ENCODE results near the gene MMP23B. TPM values are rescaled to one million over a fixed set of nuclear protein-coding genes. Genes with fewer than 3 reads are reported as not detected.

Gene MMP23B
- total and polyA plus RNA-seq, 2 donors from 2014 or later: 4.0 to 7.1 TPM

- no peak for FAIRE-seq
- Histone ChIP-seq H3K4me1 (ENCODE audit: control insufficient read depth in 2 of 3, insufficient read depth in 2 of 3, low read depth in 1 of 3, low read length in 3 of 3) (no peaks in the 10 kb centered on the region), H3K9me3 (ENCODE audit: control insufficient read depth in 2 of 3, insufficient read depth in 1 of 3, low read length in 3 of 3) (no peaks in the 10 kb centered on the region), H3K4me3 (ENCODE audit: low read length in 3 of 3) (no peak overlapping the region), H3K9ac (ENCODE audit: low read length in 3 of 3) (no peak overlapping the region), H3K27me3 (ENCODE audit: control insufficient read depth, insufficient read depth, low read length) (peaks cover 2% of the 10 kb centered on the region), H3K36me3 (ENCODE audit: control insufficient read depth in 2 of 3, insufficient read depth in 3 of 3, low read length in 3 of 3) (no peaks in the 10 kb centered on the region), H3K27ac (ENCODE audit: low read depth in 2 of 2, low read length in 2 of 2) (no peak overlapping the region)
- no peak for TF ChIP-seq CTCF (IDR thresholded peaks at IDR 0.05; ENCODE audit: borderline replicate concordance, extremely low read depth, insufficient read depth)
- DNase-seq: no peak
- intact Hi-C loops (cut with DNase I): no loop called here
Observed at GRCh38 chr1:1583347-1584010, 48.5 kb upstream of the MMP23B start.

- peaks cover 6% of the 10 kb centered on the region for H3K27me3 ChIP-seq (ENCODE audit: control insufficient read depth, insufficient read depth, low read length)
- H3K36me3 ChIP-seq (ENCODE audit: control insufficient read depth in 2 of 3, insufficient read depth in 3 of 3, low read length in 3 of 3): no peaks in the 10 kb centered on the region
- FAIRE-seq (no peak), DNase-seq (no peak)
- no peak overlapping the region for H3K27ac ChIP-seq (ENCODE audit: low read depth in 2 of 2, low read length in 2 of 2)
- H3K4me3 ChIP-seq (ENCODE audit: low read length in 3 of 3): no peak overlapping the region
- intact Hi-C loops (cut with DNase I): no loop called here
- no peaks in the 10 kb centered on the region for H3K9me3 ChIP-seq (ENCODE audit: control insufficient read depth in 2 of 3, insufficient read depth in 1 of 3, low read length in 3 of 3)
- TF ChIP-seq CTCF (IDR thresholded peaks at IDR 0.05; ENCODE audit: borderline replicate concordance, extremely low read depth, insufficient read depth): no peak
- no peak overlapping the region for H3K9ac ChIP-seq (ENCODE audit: low read length in 3 of 3)
- no peaks in the 10 kb centered on the region for H3K4me1 ChIP-seq (ENCODE audit: control insufficient read depth in 2 of 3, insufficient read depth in 2 of 3, low read depth in 1 of 3, low read length in 3 of 3)
Observed at GRCh38 chr1:1591452-1591851, 40.5 kb upstream of the MMP23B start.

- no peak for TF ChIP-seq CTCF (IDR thresholded peaks at IDR 0.05; ENCODE audit: borderline replicate concordance, extremely low read depth, insufficient read depth)
- DNase-seq: no peak
- H3K27ac ChIP-seq (ENCODE audit: low read depth in 2 of 2, low read length in 2 of 2): no peak overlapping the region
- H3K4me1 ChIP-seq (ENCODE audit: control insufficient read depth in 2 of 3, insufficient read depth in 2 of 3, low read depth in 1 of 3, low read length in 3 of 3): peaks cover 0 to 8% (median 0%) of the 10 kb centered on the region in 3 donors
- no peak for FAIRE-seq
- intact Hi-C loops (cut with DNase I): no loop called here
- no peak overlapping the region for H3K9ac ChIP-seq (ENCODE audit: low read length in 3 of 3)
- no peaks in the 10 kb centered on the region for H3K9me3 ChIP-seq (ENCODE audit: control insufficient read depth in 2 of 3, insufficient read depth in 1 of 3, low read length in 3 of 3)
- peaks cover 8% of the 10 kb centered on the region for H3K27me3 ChIP-seq (ENCODE audit: control insufficient read depth, insufficient read depth, low read length)
- no peaks in the 10 kb centered on the region for H3K36me3 ChIP-seq (ENCODE audit: control insufficient read depth in 2 of 3, insufficient read depth in 3 of 3, low read length in 3 of 3)
- H3K4me3 ChIP-seq (ENCODE audit: low read length in 3 of 3): no peak overlapping the region
Observed at GRCh38 chr1:1593834-1594601, 38.0 kb upstream of the MMP23B start.

All from kidney (tissue), 14 donors.